ENCODE measurements around the gene IL3RA. TPM values are rescaled to one million over a fixed set of nuclear protein-coding genes. Genes with fewer than 3 reads are reported as not detected.
"Not testable (repeated sequence)": the region's sequence is repeated elsewhere in the genome, so short reads cannot be mapped to it uniquely, and the experiment has no call there.

The IL3RA gene
- total RNA-seq, 4 donors from 2014 or later = 1.2 to 16.2 (median 8.6) TPM

DNA sequence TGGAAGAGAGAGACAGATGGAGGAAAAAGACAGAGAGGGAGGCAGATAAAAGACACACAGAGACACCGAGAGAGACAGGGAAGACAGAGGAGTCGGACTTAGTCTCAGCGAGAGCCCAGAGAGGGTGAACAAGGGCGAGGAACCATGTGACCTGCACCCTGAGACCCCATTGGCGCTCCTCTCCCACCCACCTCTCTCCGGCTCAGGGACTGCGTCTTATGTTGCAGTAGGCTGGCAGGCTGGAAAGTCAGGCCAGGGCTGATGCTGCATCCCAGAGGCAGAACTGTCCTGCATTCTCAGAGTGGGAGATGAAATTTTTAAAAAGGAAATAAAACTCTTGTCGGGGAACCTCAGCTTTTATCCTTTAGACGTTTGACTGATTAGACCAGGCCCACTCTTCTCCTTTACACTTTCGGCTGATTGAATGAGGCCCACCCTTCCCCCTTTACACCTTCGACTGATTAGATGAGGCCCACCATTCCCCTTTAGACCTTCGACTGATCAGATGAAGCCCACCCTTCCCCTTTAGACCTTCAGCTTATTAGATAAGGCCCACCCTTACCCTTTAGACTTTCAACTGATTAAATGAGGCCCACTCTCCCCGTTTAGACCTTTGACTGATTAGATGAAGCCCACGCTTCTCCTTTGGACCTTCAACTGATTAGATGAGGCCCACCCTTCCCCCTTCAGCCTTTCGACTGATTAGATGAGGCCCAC is 29.5 kb upstream of the IL3RA start:
- Histone ChIP-seq H3K36me3 (no peaks in the 10 kb centered on the region), H3K9me3 (peaks cover 0 to 8% of the 10 kb centered on the region in 2 donors), H3K27ac (no peak overlapping the region), H3K27me3 (no peaks in the 10 kb centered on the region), H3K4me1 (no peaks in the 10 kb centered on the region), H3K4me3 (no peak overlapping the region)
- intact Hi-C loops (cut with DNase I; ENCODE audit: low total_unique reads) = no loop called here
- TF ChIP-seq, protein P1, sequence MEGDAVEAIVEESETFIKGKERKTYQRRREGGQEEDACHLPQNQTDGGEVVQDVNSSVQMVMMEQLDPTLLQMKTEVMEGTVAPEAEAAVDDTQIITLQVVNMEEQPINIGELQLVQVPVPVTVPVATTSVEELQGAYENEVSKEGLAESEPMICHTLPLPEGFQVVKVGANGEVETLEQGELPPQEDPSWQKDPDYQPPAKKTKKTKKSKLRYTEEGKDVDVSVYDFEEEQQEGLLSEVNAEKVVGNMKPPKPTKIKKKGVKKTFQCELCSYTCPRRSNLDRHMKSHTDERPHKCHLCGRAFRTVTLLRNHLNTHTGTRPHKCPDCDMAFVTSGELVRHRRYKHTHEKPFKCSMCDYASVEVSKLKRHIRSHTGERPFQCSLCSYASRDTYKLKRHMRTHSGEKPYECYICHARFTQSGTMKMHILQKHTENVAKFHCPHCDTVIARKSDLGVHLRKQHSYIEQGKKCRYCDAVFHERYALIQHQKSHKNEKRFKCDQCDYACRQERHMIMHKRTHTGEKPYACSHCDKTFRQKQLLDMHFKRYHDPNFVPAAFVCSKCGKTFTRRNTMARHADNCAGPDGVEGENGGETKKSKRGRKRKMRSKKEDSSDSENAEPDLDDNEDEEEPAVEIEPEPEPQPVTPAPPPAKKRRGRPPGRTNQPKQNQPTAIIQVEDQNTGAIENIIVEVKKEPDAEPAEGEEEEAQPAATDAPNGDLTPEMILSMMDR (IDR thresholded peaks at IDR 0.05) = no peak
- no peak for TF ChIP-seq POLR2A (IDR thresholded peaks at IDR 0.05)
- DNase-seq = no peak

- intact Hi-C loops (cut with DNase I; ENCODE audit: low total_unique reads) = no loop called here
- Histone ChIP-seq H3K27me3 (no peaks in the 10 kb centered on the region), H3K27ac (no peak overlapping the region), H3K4me1 (no peaks in the 10 kb centered on the region), H3K36me3 (no peaks in the 10 kb centered on the region), H3K4me3 (no peak overlapping the region), H3K9me3 (peaks cover 0 to 8% of the 10 kb centered on the region in 2 donors)
- no peak for DNase-seq
- TF ChIP-seq POLR2A (IDR thresholded peaks at IDR 0.05) = no peak
- TF ChIP-seq, protein P1 (IDR thresholded peaks at IDR 0.05) = no peak
Observed at GRCh38 chrX:1307626-1308340, 28.8 kb upstream of the IL3RA start.

DNA sequence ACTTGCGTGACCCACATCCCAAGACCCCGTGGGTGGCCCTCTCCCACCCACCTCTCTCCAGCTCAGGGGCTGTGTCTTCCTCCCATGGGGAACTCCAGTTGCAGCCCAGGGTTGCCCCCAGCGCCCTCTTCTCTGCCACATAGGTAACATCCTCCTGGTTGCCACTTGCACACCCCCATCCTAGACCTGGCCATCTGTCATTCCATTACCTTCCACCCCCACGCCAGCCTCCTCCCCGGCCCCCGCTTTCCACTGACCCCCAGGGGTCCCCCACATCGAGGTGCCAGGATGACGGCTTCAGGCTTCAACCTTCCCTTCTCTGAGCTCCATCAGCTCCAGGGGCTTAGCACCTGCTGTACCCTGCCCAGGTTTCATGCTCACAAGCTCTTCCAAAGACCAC is 28.1 kb upstream of the IL3RA start:
- no peak for DNase-seq

DNA sequence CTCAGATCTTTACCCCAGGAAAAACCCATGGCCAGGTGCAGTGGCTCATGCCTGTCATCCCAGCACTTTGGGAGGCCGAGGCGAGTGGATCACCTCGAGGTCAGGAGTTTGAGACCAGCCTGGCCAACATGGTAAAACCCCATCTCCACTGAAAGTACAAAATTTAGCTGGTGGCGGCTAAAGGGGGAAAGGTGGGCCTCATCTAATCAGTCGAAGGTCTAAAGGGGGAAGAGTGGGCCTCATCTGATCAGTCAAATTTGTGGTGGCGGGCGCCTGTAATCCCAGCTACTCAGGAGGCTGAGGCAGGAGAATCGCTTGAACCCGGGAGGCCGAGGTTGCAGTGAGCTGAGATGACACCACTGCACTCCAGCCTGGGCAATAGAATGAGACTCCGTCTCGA is 27.7 kb upstream of the IL3RA start:
- H3K4me1 ChIP-seq; DNase-seq; H3K27me3 ChIP-seq; intact Hi-C loops (cut with DNase I; ENCODE audit: low total_unique reads); H3K4me3 ChIP-seq; H3K36me3 ChIP-seq; H3K27ac ChIP-seq; H3K9me3 ChIP-seq: not testable (repeated sequence)

More for the DNA sequence above, 28.1 kb upstream of the IL3RA start:
- intact Hi-C loops (cut with DNase I; ENCODE audit: low total_unique reads) = no loop called here
- no peak for TF ChIP-seq POLR2A (IDR thresholded peaks at IDR 0.05)
- TF ChIP-seq, protein P1 (IDR thresholded peaks at IDR 0.05) = no peak
- no peaks in the 10 kb centered on the region for H3K4me1 ChIP-seq
- H3K27me3 ChIP-seq = no peaks in the 10 kb centered on the region
- H3K36me3 ChIP-seq = no peaks in the 10 kb centered on the region
- H3K9me3 ChIP-seq = peaks cover 0 to 8% of the 10 kb centered on the region in 2 donors
- H3K27ac ChIP-seq = no peak overlapping the region
- no peak overlapping the region for H3K4me3 ChIP-seq

GRCh38 chrX:1313788-1314187 is 22.8 kb upstream of the IL3RA start:
- no peaks in the 10 kb centered on the region for H3K4me1 ChIP-seq
- TF ChIP-seq, protein P1 (IDR thresholded peaks at IDR 0.05) = no peak
- TF ChIP-seq POLR2A (IDR thresholded peaks at IDR 0.05) = no peak

More at GRCh38 chrX:1313788-1314187, 22.8 kb upstream of the IL3RA start:
- DNase-seq = no peak
- intact Hi-C loops (cut with DNase I; ENCODE audit: low total_unique reads) = no loop called here
- Histone ChIP-seq H3K27me3 (no peaks in the 10 kb centered on the region), H3K36me3 (no peaks in the 10 kb centered on the region), H3K27ac (no peak overlapping the region), H3K4me3 (no peak overlapping the region), H3K9me3 (no peaks in the 10 kb centered on the region)
